HG03095 (cell line): ENCODE results near the gene UBE4A.

Experiments
- ATAC-seq: cut with Tn5 transposase; IDR thresholded peaks from one replicate; pipeline ENCODE4 v1.9.1; 2021; ENCODE audit warnings: moderate library complexity; ENCODE audit not compliant: unreplicated experiment

UBE4A gene

DNA sequence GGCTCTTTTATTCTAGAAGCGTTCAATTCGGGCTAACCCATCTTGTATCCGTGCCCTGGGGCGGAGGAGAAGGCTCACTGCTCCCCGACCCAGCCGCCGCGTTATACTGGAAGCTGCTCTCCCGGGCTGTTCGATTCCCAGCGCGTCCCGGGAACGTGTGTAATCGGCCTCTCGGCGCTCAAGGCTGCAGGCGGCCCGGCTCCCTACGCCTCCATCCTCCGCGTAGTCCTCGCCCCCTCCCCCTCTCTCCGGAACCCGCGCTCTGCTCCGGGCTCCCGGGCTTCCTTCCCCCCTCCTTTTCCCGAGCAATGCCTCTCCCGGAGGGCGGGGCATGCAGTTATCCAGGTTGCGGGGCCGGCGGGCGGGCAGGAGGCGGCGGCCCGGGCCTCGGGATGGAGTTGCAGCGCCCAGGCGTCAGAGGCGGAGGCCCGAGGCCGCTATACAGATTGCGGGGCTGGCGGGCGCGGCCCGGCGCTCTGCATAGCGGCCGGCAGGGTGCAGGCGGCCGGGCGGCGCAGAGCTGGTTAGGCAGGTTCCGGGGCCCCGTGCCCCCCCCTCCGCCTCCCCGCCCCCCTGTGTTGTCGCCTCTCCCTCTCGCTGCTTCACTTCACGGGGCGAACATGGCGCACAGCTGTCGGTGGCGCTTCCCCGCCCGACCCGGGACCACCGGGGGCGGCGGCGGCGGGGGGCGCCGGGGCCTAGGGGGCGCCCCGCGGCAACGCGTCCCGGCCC is 76.7 kb downstream of the UBE4A start, which contains the start of gene KMT2A:
TSS of gene KMT2A (plus strand) at position 600 of the 732 bp plus-strand sequence. CDS start at position 621, 21 bp downstream.
- peak; percentile 40 for ATAC-seq

DNA sequence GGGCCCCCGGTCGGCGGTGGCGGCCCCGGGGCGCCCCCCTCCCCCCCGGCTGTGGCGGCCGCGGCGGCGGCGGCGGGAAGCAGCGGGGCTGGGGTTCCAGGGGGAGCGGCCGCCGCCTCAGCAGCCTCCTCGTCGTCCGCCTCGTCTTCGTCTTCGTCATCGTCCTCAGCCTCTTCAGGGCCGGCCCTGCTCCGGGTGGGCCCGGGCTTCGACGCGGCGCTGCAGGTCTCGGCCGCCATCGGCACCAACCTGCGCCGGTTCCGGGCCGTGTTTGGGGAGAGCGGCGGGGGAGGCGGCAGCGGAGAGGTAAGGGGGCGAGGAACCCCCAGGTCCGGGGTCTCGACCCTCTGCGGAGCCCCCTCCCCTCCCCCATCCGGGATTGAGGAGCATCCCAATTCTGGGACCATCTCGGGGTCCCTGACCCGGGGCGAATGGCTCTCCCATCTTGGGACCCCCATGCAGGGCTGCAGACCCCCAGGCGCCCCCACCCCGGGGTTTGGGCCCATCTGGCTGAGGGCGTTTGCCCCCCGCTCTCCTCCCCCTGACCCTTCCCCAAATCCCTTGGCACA is 77.3 kb downstream of the UBE4A start:
- peak; percentile 19 for ATAC-seq

DNA sequence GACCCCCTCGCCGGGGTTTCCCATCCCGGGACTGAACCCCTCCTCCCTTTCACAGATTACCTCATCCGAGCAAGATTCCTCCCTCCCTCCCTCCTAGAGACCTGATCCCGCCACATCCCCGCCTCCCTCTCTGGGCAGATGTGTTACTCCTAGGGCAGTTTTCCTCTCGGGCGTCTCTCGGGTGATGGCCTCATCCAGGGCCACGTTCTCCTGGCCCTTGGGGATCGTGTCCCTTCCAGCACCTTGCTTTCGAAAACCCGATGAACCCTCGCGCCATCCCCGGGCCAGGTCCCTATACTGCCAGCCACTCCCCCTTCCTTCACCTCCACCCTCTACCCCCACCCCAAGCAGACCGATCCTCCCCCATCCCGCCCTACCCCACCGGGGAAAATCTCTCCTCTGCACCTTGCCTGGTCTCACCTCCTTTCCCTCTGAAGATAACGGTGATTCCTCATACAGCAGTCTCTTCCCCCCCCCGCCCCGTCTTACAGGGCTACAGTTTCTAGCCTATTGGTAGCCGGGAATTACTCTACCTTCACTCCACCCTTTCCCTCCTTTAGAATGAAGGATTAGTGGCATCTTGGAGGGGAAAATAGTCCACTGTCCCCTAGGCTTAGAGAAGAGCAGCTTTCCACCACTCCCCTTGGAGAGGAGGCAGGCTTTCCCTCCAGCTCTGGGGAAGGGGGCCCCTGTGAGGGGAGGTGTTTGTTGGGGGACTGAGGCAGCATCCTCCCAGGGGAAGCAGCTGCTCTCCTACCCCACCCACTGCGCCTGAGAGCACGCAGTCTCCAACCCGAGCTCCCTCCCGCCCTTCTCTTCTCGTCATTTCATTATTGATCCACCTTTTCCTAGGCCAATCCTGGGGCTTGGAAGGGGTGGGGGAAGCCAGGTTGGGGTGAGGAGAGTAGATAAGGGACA is 78.1 kb downstream of the UBE4A start:
- ATAC-seq = no peak

DNA sequence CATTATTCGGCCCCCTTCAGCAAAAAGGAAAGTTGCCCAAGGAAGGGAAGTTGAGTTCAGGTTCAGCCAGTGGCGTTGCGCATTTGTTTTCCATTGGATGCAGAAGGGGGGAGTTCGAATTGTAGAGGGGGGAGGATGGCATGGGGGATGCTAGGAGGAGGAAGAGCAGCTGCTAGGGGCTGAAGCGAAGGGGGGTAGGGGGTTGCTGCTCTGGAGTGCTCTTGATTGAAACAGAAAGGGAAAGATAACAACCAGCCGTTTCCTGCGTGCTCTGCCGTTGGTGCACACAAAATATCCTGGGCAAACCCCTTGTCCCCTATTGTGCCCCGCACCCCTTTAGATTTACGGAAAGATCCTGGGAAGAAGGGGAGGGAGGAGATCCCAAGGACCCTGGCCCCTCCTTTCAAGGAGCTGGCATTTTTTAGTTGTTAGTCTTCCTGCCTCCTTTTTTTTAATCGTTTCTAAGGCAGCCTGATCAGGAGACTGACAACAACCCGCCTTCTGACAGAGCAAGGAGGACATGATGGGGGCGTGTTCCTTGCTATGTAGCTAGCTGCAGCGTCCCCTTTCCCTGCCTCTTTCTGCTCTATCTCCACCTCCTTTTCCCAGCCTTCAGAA is 79.0 kb downstream of the UBE4A start:
- ATAC-seq = no peak

DNA sequence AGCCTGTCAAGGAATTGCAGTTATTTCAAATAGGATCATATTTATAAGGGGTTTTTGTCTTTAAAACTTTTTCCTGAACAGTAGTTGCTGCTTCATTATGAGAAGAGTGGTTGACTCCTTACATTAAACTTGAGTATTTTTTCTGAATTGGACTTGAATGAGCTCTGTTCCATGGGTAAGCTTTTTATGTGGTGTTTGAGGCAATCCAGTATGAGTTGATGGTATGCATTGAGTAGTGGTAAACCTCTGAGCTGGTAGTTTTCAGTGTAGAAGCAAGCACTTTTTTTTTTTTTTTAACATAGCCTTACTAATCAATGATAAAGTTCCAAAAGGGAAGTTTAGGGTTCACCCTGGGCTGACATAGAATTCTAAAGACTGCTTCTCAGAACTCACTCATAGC is 80.2 kb downstream of the UBE4A start:
- ATAC-seq = no peak

DNA sequence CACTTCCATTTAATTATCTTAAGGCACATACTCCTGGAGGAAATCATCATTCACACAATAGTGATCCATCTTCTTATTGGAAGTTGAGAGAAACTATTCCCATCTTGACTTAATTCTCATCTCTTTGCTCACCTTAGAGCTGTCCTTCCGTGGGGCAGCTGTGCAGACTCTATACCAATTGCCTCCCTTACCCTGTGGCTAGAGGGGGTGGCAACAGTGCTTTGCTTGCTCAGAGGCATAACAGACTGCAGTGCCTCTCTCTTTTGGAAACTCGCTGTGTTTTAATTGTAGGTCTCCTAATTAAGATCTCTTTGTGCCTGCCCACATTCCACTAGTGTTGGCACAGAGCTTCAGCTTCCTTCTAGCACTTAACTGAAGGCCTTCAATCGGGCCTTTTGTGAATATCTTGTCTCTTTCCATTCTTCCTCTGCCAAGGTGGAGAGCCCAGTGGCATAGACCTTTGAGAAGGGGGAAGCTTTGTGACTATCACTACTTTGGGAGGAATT is 82.4 kb downstream of the UBE4A start:
- no peak for ATAC-seq

DNA sequence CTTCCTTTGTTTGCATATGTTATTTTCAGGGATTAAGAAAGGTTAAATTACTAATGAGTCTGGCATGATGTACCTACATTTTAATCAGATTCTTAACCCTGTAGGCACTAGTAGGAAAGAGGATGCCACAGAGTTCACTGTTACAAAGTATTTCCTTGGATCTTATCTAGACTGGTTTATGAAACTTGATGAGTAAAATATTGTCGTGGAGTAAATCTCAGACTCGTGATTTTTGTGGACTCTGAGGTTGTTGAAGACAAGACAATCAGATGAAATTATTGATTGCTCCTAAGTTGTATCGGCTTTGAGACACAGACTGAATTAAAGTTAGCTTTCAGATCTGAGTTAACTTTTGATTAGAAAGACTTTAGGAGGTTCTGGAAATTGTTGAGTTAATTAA is 82.9 kb downstream of the UBE4A start:
- no peak for ATAC-seq

DNA sequence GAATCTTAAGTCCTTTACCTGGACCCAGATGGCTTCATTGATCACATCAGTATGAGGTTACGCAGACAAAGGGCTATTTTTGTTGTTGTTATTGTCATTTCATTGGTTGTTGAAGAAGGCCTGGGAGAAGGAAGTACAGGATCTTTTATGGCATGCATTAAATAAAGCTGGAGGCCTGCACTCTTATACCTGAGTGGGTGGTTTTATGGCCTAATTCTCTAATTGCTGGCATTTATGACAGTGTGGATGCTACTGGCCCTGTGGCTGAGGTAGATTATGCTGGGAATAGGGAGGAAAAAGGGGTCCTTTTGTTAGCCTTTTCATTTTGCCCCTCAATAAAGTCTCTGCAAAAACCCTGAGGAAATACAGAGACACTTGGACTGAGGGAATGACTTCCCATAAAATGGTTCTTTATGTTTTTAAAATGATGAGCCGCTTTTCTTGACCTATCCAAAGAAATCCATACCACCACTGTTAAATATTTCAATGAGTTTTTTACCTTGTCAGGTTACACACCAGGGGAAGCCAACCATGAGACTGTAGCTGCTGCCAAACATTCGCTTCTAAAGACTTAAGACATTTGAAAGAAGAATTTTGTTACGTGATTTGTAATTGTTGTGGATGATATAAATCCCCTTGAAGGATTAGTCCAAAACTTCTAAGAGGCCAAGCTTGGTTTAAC is 83.6 kb downstream of the UBE4A start:
- ATAC-seq = no peak

DNA sequence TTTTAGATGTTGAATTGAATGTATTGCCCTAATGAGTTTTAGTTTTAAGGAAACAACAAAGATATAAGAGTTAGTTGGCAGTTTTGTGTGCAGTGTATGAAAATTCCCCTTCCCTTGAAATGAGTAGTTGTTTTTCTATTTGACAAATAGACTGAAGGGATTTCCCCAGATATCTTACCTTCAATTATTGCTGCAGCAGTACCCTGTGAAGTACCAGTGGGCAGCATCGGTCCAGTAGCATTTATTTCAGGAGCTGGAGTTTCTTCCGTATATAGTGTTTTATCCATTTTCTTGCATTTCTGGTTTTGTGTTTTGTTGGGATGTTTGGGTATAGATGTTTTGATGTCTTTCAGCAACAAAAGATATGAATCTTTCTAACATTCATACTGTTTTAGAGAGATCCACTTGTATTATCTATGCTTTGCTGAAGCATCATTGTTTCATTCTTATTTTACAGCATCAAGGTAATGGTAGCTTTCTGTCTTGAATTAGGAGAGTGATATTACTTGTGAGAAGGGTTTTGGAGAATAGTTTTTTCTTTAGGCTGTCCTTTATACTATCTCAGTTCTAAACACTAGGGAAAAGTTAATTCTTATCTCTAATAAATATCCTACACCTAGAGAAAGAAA is 84.3 kb downstream of the UBE4A start:
- ATAC-seq = no peak

DNA sequence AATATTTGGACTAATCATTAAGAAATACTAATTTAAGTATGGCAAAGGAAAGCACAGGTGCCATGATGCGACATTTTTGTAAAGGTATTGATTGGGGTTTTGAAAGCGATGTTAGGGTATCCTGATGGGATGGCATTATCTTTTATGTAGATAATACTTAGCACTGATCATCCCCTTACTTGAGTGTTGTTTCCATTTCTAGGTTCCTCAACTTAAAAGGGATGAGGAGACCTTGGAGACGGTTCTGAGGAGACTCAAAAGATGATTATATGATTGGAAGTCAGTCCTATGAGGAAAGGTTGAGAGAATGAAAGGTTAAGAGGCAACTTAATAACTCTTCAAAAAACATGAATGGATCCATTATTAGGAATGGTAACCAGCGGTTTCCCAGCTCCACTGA is 88.0 kb downstream of the UBE4A start:
- ATAC-seq = no peak

DNA sequence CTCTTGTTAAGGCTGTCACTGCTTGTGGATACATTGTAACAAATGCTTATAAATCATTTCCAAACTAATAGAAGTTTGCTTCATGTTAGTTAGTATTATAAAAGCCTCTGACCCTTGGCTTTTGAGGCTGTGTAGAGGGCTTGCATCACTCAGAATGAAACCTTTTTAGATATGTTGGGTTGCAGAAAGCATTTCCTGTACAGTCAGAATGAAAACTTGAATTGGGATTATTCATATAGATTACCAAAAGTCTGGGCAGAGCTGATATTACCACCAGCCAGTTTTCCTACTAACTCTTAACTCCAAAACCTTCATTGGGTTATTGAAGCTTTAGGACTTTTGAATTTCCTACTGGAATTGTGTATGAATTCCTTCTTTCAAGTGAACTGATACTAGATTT is 88.9 kb downstream of the UBE4A start:
- peak; percentile 72 for ATAC-seq
